Stimulated activated naive CD8-positive, alpha-beta T cell treated with anti-CD3 and anti-CD28 coated beads, Interleukin-15, Interleukin-2, amounts not matched to agents 100 ng/mL and 50 ng/mL, for 24 hours (primary cell): ENCODE results near the gene APOL3.
"Not testable (repeated sequence)": the region's sequence is repeated elsewhere in the genome, so short reads cannot be mapped to it uniquely, and the experiment has no call there.

Source experiments
- H3K27ac Mint-ChIP-seq: one replicate; pipeline ENCODE4 v1.8.0; 2021; ENCODE audit warnings: mild to moderate bottlenecking, mixed read lengths
- H3K27me3 Mint-ChIP-seq: one replicate; pipeline ENCODE4 v1.8.0; 2021; ENCODE audit warnings: mixed read lengths
- H3K36me3 Mint-ChIP-seq: one replicate; pipeline ENCODE4 v1.8.0; 2021; ENCODE audit warnings: low read depth, mixed read lengths
- H3K4me1 Mint-ChIP-seq: one replicate; pipeline ENCODE4 v1.8.0; 2021; ENCODE audit warnings: low read depth, mixed read lengths
- H3K4me3 Mint-ChIP-seq: one replicate; pipeline ENCODE4 v1.8.0; 2021; ENCODE audit warnings: mild to moderate bottlenecking, mixed read lengths
- H3K9me3 Mint-ChIP-seq: one replicate; pipeline ENCODE4 v1.8.0; 2021; ENCODE audit warnings: mixed read lengths

Gene APOL3

DNA sequence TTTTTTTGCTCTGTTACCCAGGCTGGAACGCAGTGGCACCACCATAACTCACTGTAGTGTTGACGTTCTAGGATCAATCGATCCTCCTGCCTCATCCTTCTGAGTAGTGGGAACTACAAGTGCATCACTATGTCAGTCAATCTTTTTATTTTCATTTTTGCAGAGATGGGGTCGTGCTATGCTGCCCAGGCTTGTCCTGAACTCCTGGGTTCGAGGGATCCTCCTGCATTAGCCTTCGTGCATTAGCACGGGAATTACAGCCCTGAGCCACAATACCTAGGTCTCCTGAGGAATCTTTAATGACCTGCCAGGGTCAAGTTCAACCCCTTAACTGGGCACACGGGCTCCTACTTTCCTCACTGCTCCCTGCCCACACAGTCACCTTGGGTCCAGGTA is 4.4 kb downstream of the APOL3 start:
- H3K27me3 Mint-ChIP-seq: no peaks in the 10 kb centered on the region
- H3K27ac Mint-ChIP-seq: peak overlapping the region; percentile 99
- H3K4me1 Mint-ChIP-seq: peaks cover 98% of the 10 kb centered on the region
- H3K36me3 Mint-ChIP-seq: peaks cover 12% of the 10 kb centered on the region
- peak overlapping the region; percentile 86 for H3K4me3 Mint-ChIP-seq
- peaks cover 6% of the 10 kb centered on the region for H3K9me3 Mint-ChIP-seq

DNA sequence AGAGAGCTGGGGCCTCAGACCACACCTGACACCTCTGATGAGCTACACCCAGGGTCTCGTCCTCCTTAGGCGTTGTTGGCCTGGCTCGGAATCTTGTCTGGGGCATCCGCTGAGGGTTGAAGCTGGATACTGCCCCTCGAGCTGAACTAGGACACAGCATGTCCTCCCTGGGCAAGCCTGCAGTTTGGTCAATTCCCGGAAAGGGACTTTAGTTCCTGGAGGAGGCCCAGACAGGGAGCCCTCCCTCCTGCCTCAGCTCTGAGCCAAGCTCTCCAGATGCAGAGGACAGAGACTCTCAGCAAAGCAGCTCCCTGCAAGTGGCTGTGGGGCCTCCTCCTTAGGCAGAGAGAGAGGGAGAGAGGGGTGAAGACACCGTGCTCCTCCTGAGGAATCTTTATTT is 4.9 kb downstream of the APOL3 start:
- Mint-ChIP-seq H3K27me3 (no peaks in the 10 kb centered on the region), H3K9me3 (peaks cover 6% of the 10 kb centered on the region), H3K27ac (peak overlapping the region; percentile 99), H3K4me3 (peak overlapping the region; percentile 86), H3K36me3 (peaks cover 15% of the 10 kb centered on the region), H3K4me1 (peaks cover 98% of the 10 kb centered on the region)

DNA sequence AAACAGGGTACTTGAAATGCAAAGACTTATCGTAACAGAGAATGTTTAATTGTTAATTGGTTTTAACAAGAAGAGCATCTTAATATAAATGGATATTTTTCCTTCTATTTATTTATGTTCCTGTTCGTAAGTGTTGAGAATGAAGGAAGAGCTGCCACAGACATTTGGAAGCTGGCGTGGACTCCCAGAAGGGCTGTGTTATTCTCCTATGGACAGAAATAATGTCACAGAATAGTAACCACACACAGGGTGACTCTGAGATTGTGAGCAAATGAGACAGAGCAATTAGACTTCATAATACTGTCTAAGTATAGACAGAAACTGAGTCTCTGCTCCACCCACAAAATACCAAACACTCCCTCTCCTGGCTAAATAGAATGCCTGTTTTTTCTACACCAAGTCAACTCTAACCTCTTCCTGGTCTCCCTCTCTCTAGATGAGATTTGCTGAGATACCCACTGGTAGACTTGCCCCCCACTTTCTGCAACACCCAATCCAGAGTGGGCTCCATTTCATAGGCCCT is 6.1 kb downstream of the APOL3 start:
- Mint-ChIP-seq H3K4me3 (peak overlapping the region; percentile 24), H3K36me3 (peaks cover 22% of the 10 kb centered on the region)

DNA sequence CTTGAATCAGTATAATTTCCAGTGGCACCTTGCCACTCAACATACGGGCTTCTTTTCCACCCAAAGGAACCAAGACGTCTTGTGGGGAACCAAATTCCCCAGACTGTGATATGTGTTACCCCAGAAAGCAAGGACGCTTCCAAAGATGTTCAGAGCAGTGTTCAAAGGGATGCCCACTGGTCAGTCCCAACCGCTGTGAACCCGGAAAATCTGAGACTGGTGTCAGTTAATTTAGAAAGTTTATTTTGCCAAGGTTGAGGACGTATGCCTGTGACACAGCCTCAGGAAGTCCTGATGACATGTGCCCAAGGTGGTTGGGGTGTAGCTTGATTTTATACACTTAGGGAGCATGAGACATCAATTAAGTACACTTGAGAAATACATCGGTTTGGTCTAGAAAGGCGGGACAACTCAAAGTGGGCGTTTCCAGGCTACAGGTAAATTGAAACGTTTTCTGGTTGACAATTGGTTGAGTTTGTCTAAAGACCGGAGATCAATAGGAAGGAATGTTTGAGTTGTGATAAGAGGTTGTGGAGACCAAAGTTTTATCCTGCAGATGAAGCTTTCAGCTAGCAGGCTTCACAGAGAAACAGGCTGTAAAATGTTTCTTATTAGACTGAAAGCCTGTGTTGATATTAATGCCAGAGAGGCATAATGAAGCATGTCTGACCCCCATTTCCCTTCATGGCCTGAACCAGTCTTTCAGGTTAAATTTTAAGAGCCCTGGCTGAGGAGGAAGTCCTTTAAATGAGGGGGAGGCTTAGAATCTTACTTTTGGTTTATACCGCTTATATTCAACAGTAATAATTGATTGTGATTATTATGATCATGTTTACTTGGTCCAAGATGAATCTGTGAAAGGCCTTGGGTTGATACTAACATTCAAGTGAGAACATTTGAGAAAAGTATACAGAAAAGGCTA is 6.8 kb downstream of the APOL3 start:
- peaks cover 6% of the 10 kb centered on the region for H3K9me3 Mint-ChIP-seq
- peak overlapping the region; percentile 24 for H3K4me3 Mint-ChIP-seq
- peaks cover 25% of the 10 kb centered on the region for H3K36me3 Mint-ChIP-seq
- H3K27me3 Mint-ChIP-seq: no peaks in the 10 kb centered on the region
- H3K4me1 Mint-ChIP-seq: peaks cover 85% of the 10 kb centered on the region
- H3K27ac Mint-ChIP-seq: peak overlapping the region; percentile 84

More for the DNA sequence above, 6.1 kb downstream of the APOL3 start:
- peaks cover 6% of the 10 kb centered on the region for H3K9me3 Mint-ChIP-seq
- H3K4me1 Mint-ChIP-seq: peaks cover 93% of the 10 kb centered on the region
- H3K27ac Mint-ChIP-seq: peak overlapping the region; percentile 99
- H3K27me3 Mint-ChIP-seq: no peaks in the 10 kb centered on the region

- Mint-ChIP-seq H3K4me1 (peaks cover 76% of the 10 kb centered on the region), H3K36me3 (peaks cover 31% of the 10 kb centered on the region)
- not testable (repeated sequence) for H3K4me3 Mint-ChIP-seq, H3K27me3 Mint-ChIP-seq, H3K9me3 Mint-ChIP-seq, H3K27ac Mint-ChIP-seq
Measured at GRCh38 chr22:36152821-36153220, 7.7 kb downstream of the APOL3 start.

DNA sequence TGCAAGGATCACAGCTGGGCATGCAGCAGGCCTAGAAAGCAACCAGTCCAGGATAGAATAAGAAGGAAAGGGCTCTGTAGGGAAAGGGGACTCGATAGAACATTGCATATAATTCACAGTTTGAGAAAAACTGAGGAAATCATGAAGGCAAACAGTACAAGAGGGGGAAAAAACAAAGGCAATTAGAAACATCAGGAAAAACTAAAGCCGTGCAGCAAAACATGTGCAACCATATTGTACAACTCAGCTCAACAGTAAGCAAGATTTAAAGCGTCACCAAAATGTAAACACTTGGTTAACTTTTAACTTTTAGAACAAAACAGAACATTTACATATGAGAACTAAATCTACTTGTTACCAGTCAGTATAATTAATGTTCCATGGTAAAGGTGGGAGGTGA is 8.5 kb downstream of the APOL3 start:
- Mint-ChIP-seq H3K27ac (peak overlapping the region; percentile 61), H3K27me3 (no peaks in the 10 kb centered on the region), H3K9me3 (peaks cover 6% of the 10 kb centered on the region), H3K36me3 (peaks cover 32% of the 10 kb centered on the region), H3K4me1 (peaks cover 70% of the 10 kb centered on the region), H3K4me3 (no peak overlapping the region)

- Mint-ChIP-seq H3K36me3 (peaks cover 32% of the 10 kb centered on the region), H3K27me3 (no peaks in the 10 kb centered on the region), H3K4me1 (peaks cover 60% of the 10 kb centered on the region), H3K4me3 (no peak overlapping the region), H3K27ac (peak overlapping the region; percentile 61), H3K9me3 (peaks cover 6% of the 10 kb centered on the region)
Measured at GRCh38 chr22:36151006-36151595, 9.5 kb downstream of the APOL3 start.

- Mint-ChIP-seq H3K27ac (peak overlapping the region; percentile 15), H3K36me3 (peaks cover 36% of the 10 kb centered on the region), H3K27me3 (no peaks in the 10 kb centered on the region), H3K4me3 (no peak overlapping the region), H3K9me3 (peaks cover 6% of the 10 kb centered on the region), H3K4me1 (peaks cover 50% of the 10 kb centered on the region)
Measured at GRCh38 chr22:36149441-36149840, 11.1 kb downstream of the APOL3 start.

DNA sequence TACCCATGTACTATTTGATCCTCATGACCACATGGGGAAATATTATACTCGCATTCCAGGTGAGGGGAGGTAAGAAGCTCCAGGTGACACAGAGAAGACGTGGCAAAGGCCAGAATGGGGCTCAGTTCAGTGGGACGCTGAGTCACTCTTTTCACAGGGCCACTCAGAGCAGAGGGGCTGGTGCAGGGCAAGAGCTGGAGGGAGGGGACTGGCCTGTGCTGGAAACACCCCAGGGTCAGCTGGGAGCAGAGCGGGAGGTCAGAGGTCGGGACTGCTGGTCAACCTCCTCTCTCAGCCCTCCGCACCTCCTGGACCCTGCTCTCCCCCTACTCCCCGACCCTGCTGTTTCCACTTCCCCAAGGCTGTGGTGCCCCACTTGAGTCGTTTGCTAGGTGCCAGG is 12.1 kb downstream of the APOL3 start:
- H3K27ac Mint-ChIP-seq: peak overlapping the region; percentile 26
- peaks cover 36% of the 10 kb centered on the region for H3K36me3 Mint-ChIP-seq
- peaks cover 6% of the 10 kb centered on the region for H3K9me3 Mint-ChIP-seq
- no peaks in the 10 kb centered on the region for H3K27me3 Mint-ChIP-seq
- H3K4me3 Mint-ChIP-seq: no peak overlapping the region
- H3K4me1 Mint-ChIP-seq: peaks cover 43% of the 10 kb centered on the region

DNA sequence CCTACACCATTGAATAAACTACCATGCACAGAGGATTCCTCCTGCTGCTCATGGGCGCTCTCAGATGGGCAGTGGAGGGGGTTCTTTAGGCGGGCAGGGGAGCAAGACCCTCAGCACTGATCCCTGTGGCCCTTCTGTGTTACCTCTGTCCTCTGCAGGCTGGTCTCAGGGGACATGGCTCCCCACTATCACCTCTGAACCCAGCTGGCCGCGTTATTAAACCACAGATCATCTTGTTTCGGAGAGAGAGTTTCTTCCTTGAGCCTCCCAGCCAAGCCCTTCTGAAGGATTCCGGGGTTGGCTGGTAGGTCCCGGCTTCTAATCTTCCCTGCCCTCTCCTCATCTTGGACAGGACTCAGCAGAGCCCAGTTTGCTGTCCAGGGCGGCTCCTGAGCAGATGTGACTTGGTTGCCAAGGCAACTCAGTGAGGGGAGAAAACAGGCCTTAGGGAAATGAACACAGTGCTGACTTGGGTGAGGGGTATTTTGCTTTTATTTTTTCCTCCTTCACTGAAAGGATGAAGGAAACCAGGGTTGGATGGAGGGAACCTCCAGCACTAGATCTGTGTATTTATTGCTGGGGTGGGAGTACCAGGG is 13.3 kb downstream of the APOL3 start:
- Mint-ChIP-seq H3K27me3 (no peaks in the 10 kb centered on the region), H3K9me3 (peaks cover 6% of the 10 kb centered on the region), H3K27ac (no peak overlapping the region), H3K36me3 (peaks cover 36% of the 10 kb centered on the region), H3K4me1 (peaks cover 39% of the 10 kb centered on the region), H3K4me3 (no peak overlapping the region)

- Mint-ChIP-seq H3K9me3 (no peaks in the 10 kb centered on the region), H3K4me3 (no peak overlapping the region), H3K4me1 (peaks cover 25% of the 10 kb centered on the region), H3K27ac (no peak overlapping the region), H3K36me3 (peaks cover 34% of the 10 kb centered on the region), H3K27me3 (no peaks in the 10 kb centered on the region)
Measured at GRCh38 chr22:36145881-36146280, 14.7 kb downstream of the APOL3 start.

GRCh38 chr22:36144886-36145541 is 15.5 kb downstream of the APOL3 start:
- Mint-ChIP-seq H3K27ac (no peak overlapping the region), H3K27me3 (no peaks in the 10 kb centered on the region), H3K36me3 (peaks cover 34% of the 10 kb centered on the region), H3K9me3 (no peaks in the 10 kb centered on the region), H3K4me1 (peaks cover 18% of the 10 kb centered on the region), H3K4me3 (no peak overlapping the region)

GRCh38 chr22:36143956-36144355 is 16.6 kb downstream of the APOL3 start:
- no peaks in the 10 kb centered on the region for H3K9me3 Mint-ChIP-seq
- peak overlapping the region; percentile 24 for H3K27ac Mint-ChIP-seq
- H3K27me3 Mint-ChIP-seq: no peaks in the 10 kb centered on the region
- no peak overlapping the region for H3K4me3 Mint-ChIP-seq
- peaks cover 16% of the 10 kb centered on the region for H3K4me1 Mint-ChIP-seq
- peaks cover 26% of the 10 kb centered on the region for H3K36me3 Mint-ChIP-seq

DNA sequence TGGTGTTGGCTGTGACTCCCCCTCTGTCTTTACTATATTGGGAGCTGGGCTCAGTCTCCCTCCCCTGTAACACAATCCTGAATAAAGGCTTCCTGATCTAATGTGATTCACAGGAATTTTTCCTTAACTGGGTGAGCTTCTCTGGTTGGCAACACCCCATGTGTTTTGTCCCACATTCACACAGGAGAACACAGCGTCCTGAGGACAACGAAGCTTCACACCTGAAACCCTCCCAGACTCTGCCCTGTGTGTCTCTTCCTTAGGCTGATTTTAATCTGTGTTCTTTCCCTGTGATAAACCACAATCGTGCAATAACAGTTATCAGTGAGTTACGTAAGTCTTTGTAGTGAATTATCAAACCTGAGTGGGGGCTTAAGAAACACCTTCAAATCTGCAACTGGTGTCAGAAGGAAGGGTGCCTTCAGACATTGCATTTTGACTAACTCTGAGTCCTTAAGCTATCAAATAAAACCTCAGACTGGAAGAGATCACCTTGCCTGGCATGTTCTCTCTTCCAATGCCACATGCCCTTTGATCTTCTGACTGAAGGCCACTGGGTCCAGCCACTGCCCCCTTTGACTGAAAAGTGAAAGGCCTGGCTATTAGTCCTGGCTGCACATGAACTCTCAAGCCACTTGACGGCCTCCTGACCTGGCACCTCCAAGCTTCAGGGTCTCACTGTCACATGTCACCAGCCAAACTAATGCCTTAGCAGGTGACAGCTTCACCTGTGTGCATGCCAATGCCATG is 17.3 kb downstream of the APOL3 start:
- H3K27me3 Mint-ChIP-seq: no peaks in the 10 kb centered on the region
- peaks cover 16% of the 10 kb centered on the region for H3K4me1 Mint-ChIP-seq
- H3K36me3 Mint-ChIP-seq: peaks cover 24% of the 10 kb centered on the region
- peak overlapping the region; percentile 7 for H3K27ac Mint-ChIP-seq
- no peaks in the 10 kb centered on the region for H3K9me3 Mint-ChIP-seq
- H3K4me3 Mint-ChIP-seq: no peak overlapping the region
